ENCODE results near the gene CARD11. TPM values are rescaled to one million over a fixed set of nuclear protein-coding genes. Genes with fewer than 3 reads are reported as not detected.

Gene CARD11
- 0.95 and 2.1 TPM in 2 replicates for total RNA-seq

DNA sequence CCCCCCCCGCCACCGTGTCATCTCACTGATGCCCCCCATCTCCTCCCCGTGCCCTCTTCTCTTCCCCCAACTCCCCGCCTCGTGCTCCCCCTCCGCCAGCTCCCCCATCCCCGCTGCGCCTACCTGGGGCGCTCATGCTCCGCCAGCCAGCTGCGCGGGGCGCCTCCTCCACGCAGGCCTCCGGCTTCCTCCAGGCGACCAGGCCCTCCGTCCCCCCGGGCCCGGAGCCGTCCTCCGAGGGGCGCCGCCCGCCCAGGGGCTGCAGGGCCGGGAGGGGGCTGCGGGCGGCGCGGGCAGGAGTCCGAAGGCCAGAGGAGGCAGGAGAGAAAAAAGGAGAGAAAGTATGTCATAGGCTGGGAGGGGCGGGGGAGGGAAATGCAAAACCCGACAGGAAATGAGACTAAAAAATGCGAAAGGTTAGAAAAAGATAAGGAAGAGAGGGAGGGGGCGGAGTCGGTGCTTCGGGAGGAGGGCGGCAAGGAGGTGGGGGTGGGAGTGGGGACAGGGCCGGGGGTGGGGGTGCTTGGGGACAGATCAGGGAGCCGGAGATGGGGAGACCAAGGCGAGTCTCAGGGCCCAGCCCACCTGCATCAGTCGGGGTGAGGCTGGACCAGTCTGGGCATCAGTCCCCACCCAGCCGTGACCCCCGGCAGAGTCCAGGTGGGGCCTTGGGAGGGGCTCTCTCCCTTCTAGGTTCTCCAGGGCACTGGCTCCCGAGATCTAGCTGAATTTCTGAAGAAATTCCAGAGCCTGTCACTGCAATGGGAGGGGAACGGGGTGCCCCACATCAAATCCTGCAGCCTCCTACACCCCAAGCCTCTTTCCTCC is at the start of gene CARD11:
Gene CARD11, minus strand, starts transcription at position 324 of the 828 bp plus-strand sequence. CDS start 85,361 bp downstream, outside the sequence.

Other genes with a start within 250 kb of the CARD11 start
- gene GNA12, start 199.6 kb downstream of the CARD11 start, total RNA-seq, result 18.9 and 23.9 TPM in 2 replicates

All from hair follicular keratinocyte (primary cell).